Measurements from ENCODE around the gene NUTM1. TPM values are rescaled to one million over a fixed set of nuclear protein-coding genes. Genes with fewer than 3 reads are reported as not detected.
"Not testable (repeated sequence)": the region's sequence is repeated elsewhere in the genome, so short reads cannot be mapped to it uniquely, and the experiment has no call there.

The NUTM1 gene
- total RNA-seq, 1 donor from 2014 or later, result not detected

- Mint-ChIP-seq H3K27ac (ENCODE audit: unreplicated experiment) (no peak overlapping the region), H3K4me3 (peak overlapping the region; percentile 88), H3K27me3 (ENCODE audit: low read depth) (peaks cover 4% of the 10 kb centered on the region), H3K4me1 (peaks cover 28% of the 10 kb centered on the region), H3K36me3 (ENCODE audit: low read depth) (peaks cover 12% of the 10 kb centered on the region), H3K9me3 (no peaks in the 10 kb centered on the region)
- DNase-seq (ENCODE audit: low read depth, low spot score), result no peak
- TF ChIP-seq CTCF (conservative IDR thresholded peaks at IDR 0.05), result no peak
Measured at GRCh38 chr15:34338347-34338746, 4.8 kb upstream of the NUTM1 start.

GRCh38 chr15:34339946-34340345 is 3.2 kb upstream of the NUTM1 start:
- no peak for DNase-seq (ENCODE audit: low read depth, low spot score)
- no peak for TF ChIP-seq CTCF (conservative IDR thresholded peaks at IDR 0.05)
- H3K4me3 Mint-ChIP-seq, result peak overlapping the region; percentile 68
- H3K27me3 Mint-ChIP-seq (ENCODE audit: low read depth), result peaks cover 4% of the 10 kb centered on the region
- no peak overlapping the region for H3K27ac Mint-ChIP-seq (ENCODE audit: unreplicated experiment)
- peaks cover 12% of the 10 kb centered on the region for H3K36me3 Mint-ChIP-seq (ENCODE audit: low read depth)
- H3K4me1 Mint-ChIP-seq, result peaks cover 28% of the 10 kb centered on the region
- H3K9me3 Mint-ChIP-seq, result no peaks in the 10 kb centered on the region

GRCh38 chr15:34341381-34342212 is 1.5 kb upstream of the NUTM1 start:
- peaks cover 9% of the 10 kb centered on the region for H3K27me3 Mint-ChIP-seq (ENCODE audit: low read depth)
- H3K4me1 Mint-ChIP-seq, result peaks cover 27% of the 10 kb centered on the region
- no peak for TF ChIP-seq CTCF (conservative IDR thresholded peaks at IDR 0.05)
- H3K36me3 Mint-ChIP-seq (ENCODE audit: low read depth), result peaks cover 12% of the 10 kb centered on the region
- peak overlapping the region; percentile 93 for H3K27ac Mint-ChIP-seq (ENCODE audit: unreplicated experiment)
- no peak overlapping the region for H3K4me3 Mint-ChIP-seq
- H3K9me3 Mint-ChIP-seq, result no peaks in the 10 kb centered on the region
- no peak for DNase-seq (ENCODE audit: low read depth, low spot score)

GRCh38 chr15:34342213-34342736 is 840 bp upstream of the NUTM1 start:
- DNase-seq (ENCODE audit: low read depth, low spot score); H3K27me3 Mint-ChIP-seq (ENCODE audit: low read depth); H3K4me3 Mint-ChIP-seq; H3K9me3 Mint-ChIP-seq: not testable (repeated sequence)
- peaks cover 12% of the 10 kb centered on the region for H3K36me3 Mint-ChIP-seq (ENCODE audit: low read depth)
- peak overlapping the region; percentile 93 for H3K27ac Mint-ChIP-seq (ENCODE audit: unreplicated experiment)
- peaks cover 20% of the 10 kb centered on the region for H3K4me1 Mint-ChIP-seq

GRCh38 chr15:34347951-34348638 is 5.0 kb downstream of the NUTM1 start:
- H3K9me3 Mint-ChIP-seq, result no peaks in the 10 kb centered on the region
- DNase-seq (ENCODE audit: low read depth, low spot score), result no peak
- no peak overlapping the region for H3K27ac Mint-ChIP-seq (ENCODE audit: unreplicated experiment)
- no peak overlapping the region for H3K4me3 Mint-ChIP-seq
- no peak for TF ChIP-seq CTCF (conservative IDR thresholded peaks at IDR 0.05)
- H3K4me1 Mint-ChIP-seq, result no peaks in the 10 kb centered on the region
- no peaks in the 10 kb centered on the region for H3K36me3 Mint-ChIP-seq (ENCODE audit: low read depth)
- peaks cover 5% of the 10 kb centered on the region for H3K27me3 Mint-ChIP-seq (ENCODE audit: low read depth)
